ENCODE data around the gene MLANA. TPM values are rescaled to one million over a fixed set of nuclear protein-coding genes. Genes with fewer than 3 reads are reported as not detected.
A peak's percentile ranks its signal among the peaks of the same experiment; 100 is the strongest.

MLANA gene
- polyA plus RNA-seq (ENCODE audit: insufficient read length): 1.0 TPM
- long read RNA-seq, donor 1: 0 reads
- long read RNA-seq, donor 2, partial matches to known transcripts: 18 of 18 reads
- long read RNA-seq, donor 2, other reads (novel, unspliced or antisense): 0 of 18 reads
- long read RNA-seq, donor 3: 0 reads
- long read RNA-seq, donor 4: 0 reads
- long read RNA-seq, donor 5: 0 reads
- long read RNA-seq, donor 6: 0 reads
- long read RNA-seq, donor 7: 0 reads
- long read RNA-seq, donor 8: 0 reads

- no peak for DNase-seq
These were observed at the start of gene MLANA for GRCh38 chr9:5890641-5891040. Gene MLANA (plus strand): TSS chr9:5890889. CDS start chr9:5892475, 1,586 bp downstream.

GRCh38 chr9:5841771-5842573 lies 48.7 kb upstream of the MLANA start:
- DNase-seq: no peak

- DNase-seq: no peak
These were observed 47.5 kb upstream of the MLANA start for GRCh38 chr9:5842929-5843793.

GRCh38 chr9:5843794-5844471 lies 46.8 kb upstream of the MLANA start:
- peak; percentile 82 for DNase-seq

- DNase-seq: no peak
These were observed 45.5 kb upstream of the MLANA start for GRCh38 chr9:5845157-5845531.

- DNase-seq: no peak
These were observed 44.6 kb upstream of the MLANA start for GRCh38 chr9:5846096-5846495.

- no peak for DNase-seq
These were observed 44.2 kb upstream of the MLANA start for GRCh38 chr9:5846501-5846921.

- DNase-seq: no peak
These were observed 42.3 kb upstream of the MLANA start for GRCh38 chr9:5848372-5848882.

GRCh38 chr9:5850724-5851122 lies 40.0 kb upstream of the MLANA start:
- no peak for DNase-seq

- DNase-seq: no peak
These were observed 39.2 kb upstream of the MLANA start for GRCh38 chr9:5851445-5851844.

- DNase-seq: no peak
These were observed 37.7 kb upstream of the MLANA start for GRCh38 chr9:5852987-5853386.

GRCh38 chr9:5853617-5854016 lies 37.1 kb upstream of the MLANA start:
- no peak for DNase-seq

GRCh38 chr9:5854063-5854790 lies 36.5 kb upstream of the MLANA start:
- DNase-seq: no peak

GRCh38 chr9:5857928-5858327 lies 32.8 kb upstream of the MLANA start:
- no peak for DNase-seq

GRCh38 chr9:5858833-5859232 lies 31.9 kb upstream of the MLANA start:
- no peak for DNase-seq

- DNase-seq: no peak
These were observed 27.5 kb upstream of the MLANA start for GRCh38 chr9:5863092-5863746.

- no peak for DNase-seq
These were observed 26.2 kb upstream of the MLANA start for GRCh38 chr9:5864446-5864845.

- no peak for DNase-seq
These were observed 24.4 kb upstream of the MLANA start for GRCh38 chr9:5866272-5866671.

- DNase-seq: no peak
These were observed 24.0 kb upstream of the MLANA start for GRCh38 chr9:5866685-5867084.

GRCh38 chr9:5868235-5868634 lies 22.5 kb upstream of the MLANA start:
- DNase-seq: no peak
